CD4-positive, alpha-beta T cell (primary cell): ENCODE results near the gene SLC36A2. TPM values are rescaled to one million over a fixed set of nuclear protein-coding genes. Genes with fewer than 3 reads are reported as not detected.

Experiments
- ATAC-seq: fragments of 200-7000 bp; cut with Tn5 transposase; one replicate; pipeline ENCODE4 v1.10.0; 2022; ENCODE audit warnings: mild to moderate bottlenecking; ENCODE audit not compliant: poor library complexity
- CTCF ChIA-PET: fragments of 350-600 bp; sonication (Branson Sonifier 250); formaldehyde crosslinking; loops from one replicate; lab custom pipeline; 2021; ENCODE audit warnings: antibody characterized with exemption, inconsistent platforms; lab: Charles Lee
- POLR2A ChIA-PET: fragments of 350-600 bp; sonication (Branson Sonifier 250); formaldehyde crosslinking; loops from one replicate; lab custom pipeline; 2021; ENCODE audit warnings: antibody characterized with exemption, inconsistent platforms; lab: Charles Lee
- DNase-seq, 14 experiments: peaks; one replicate each; pipeline ENCODE4 v3.0.0-alpha.2; 2013 to 2020; ENCODE audit warnings: mixed read lengths in 2 of 14
- H3K27ac ChIP-seq, 2 donors: one replicate each; pipeline versions ENCODE4 v1.5.1 to v1.7.0; 2013; ENCODE audit warnings: low read length in 2 of 2, low read depth in 1 of 2, mild to moderate bottlenecking in 1 of 2
- H3K27me3 ChIP-seq, 2 experiments: 1 replicate in 1 of 2; 2 replicates in 1 of 2; pipeline versions ENCODE4 v1.6.1 to v1.7.0; 2013; ENCODE audit warnings: low read length in 2 of 2, control low read depth in 1 of 2, mild to moderate bottlenecking in 1 of 2, moderate library complexity in 1 of 2; ENCODE audit not compliant: insufficient read depth in 2 of 2, control insufficient read depth in 1 of 2
- H3K36me3 ChIP-seq: one replicate; pipeline ENCODE4 v1.6.1; 2013; ENCODE audit warnings: low read length, control low read depth; ENCODE audit not compliant: insufficient read depth
- H3K4me1 ChIP-seq: one replicate; pipeline ENCODE4 v1.6.1; 2013; ENCODE audit warnings: low read length, control low read depth; ENCODE audit not compliant: insufficient read depth
- H3K4me3 ChIP-seq: one replicate; pipeline ENCODE4 v1.5.1; 2013; ENCODE audit warnings: mild to moderate bottlenecking, low read length, moderate library complexity
- H3K9me3 ChIP-seq, 2 experiments: 1 replicate in 1 of 2; 2 replicates in 1 of 2; pipeline versions ENCODE4 v1.6.1 to v1.7.0; 2013; ENCODE audit warnings: low read length in 2 of 2, mild to moderate bottlenecking in 2 of 2, control low read depth in 1 of 2, moderate library complexity in 1 of 2; ENCODE audit not compliant: control insufficient read depth in 1 of 2, insufficient read depth in 1 of 2
- H3K27ac Mint-ChIP-seq: one replicate; pipeline ENCODE4 v1.8.0; 2020; ENCODE audit warnings: mixed read lengths
- H3K27me3 Mint-ChIP-seq: one replicate; pipeline ENCODE4 v1.8.0; 2021; ENCODE audit warnings: mixed read lengths
- H3K36me3 Mint-ChIP-seq: one replicate; pipeline ENCODE4 v1.8.0; 2021; ENCODE audit warnings: low read depth, mixed read lengths
- H3K4me1 Mint-ChIP-seq: one replicate; pipeline ENCODE4 v1.8.0; 2021; ENCODE audit warnings: low read depth, mixed read lengths
- H3K4me3 Mint-ChIP-seq: one replicate; pipeline ENCODE4 v1.8.0; 2020; ENCODE audit warnings: mild to moderate bottlenecking, mixed read lengths
- H3K9me3 Mint-ChIP-seq: one replicate; pipeline ENCODE4 v1.8.0; 2020; ENCODE audit warnings: mixed read lengths
- CTCF ChIP-seq: fragments of 200-600 bp; IDR thresholded peaks from one replicate; pipeline ENCODE4 v1.8.0; 2022; ENCODE audit warnings: antibody characterized with exemption, mild to moderate bottlenecking
- intact Hi-C, 2 experiments: fragments of 100-400 bp; cut with DNase I in 1 of 2; cut with micrococcal nuclease in 1 of 2; formaldehyde crosslinking; loops; one replicate each; pipeline versions ENCODE4 v1.15.1 to v1.9.0; 2023 to 2025; cut with DNase I, micrococcal nuclease
- total RNA-seq, 174 experiments: library from RNA in 2 of 174; stranded (reverse) in 2 of 174; gene quantifications; one replicate each; pipeline ENCODE4 v1.2.3 and lab custom pipeline; 2021 to 2026

SLC36A2 gene
- total RNA-seq, 2 experiments from 2014 or later, result not detected

- Histone ChIP-seq H3K9me3 (no peaks in the 10 kb centered on the region), H3K4me1 (no peaks in the 10 kb centered on the region), H3K4me3 (no peak overlapping the region), H3K27ac (no peak overlapping the region), H3K36me3 (no peaks in the 10 kb centered on the region), H3K27me3 (no peaks in the 10 kb centered on the region)
- no peaks in the 10 kb centered on the region for H3K9me3 Mint-ChIP-seq
- no peak overlapping the region for H3K27ac Mint-ChIP-seq
- ATAC-seq (no peak), DNase-seq (no peak)
- no peaks in the 10 kb centered on the region for H3K36me3 Mint-ChIP-seq
- no peak for TF ChIP-seq CTCF
- H3K4me3 Mint-ChIP-seq, result no peak overlapping the region
- H3K27me3 Mint-ChIP-seq, result peaks cover 15% of the 10 kb centered on the region
- no peaks in the 10 kb centered on the region for H3K4me1 Mint-ChIP-seq
- ChIA-PET POLR2A (no interaction called here), CTCF (no interaction called here)
- intact Hi-C loops, result no loop called here
These were observed 26.9 kb downstream of the SLC36A2 start for GRCh38 chr5:151320481-151320880.

- Mint-ChIP-seq H3K4me1 (no peaks in the 10 kb centered on the region), H3K4me3 (no peak overlapping the region), H3K9me3 (no peaks in the 10 kb centered on the region), H3K27ac (no peak overlapping the region), H3K36me3 (no peaks in the 10 kb centered on the region), H3K27me3 (peaks cover 20% of the 10 kb centered on the region)
- no peak for TF ChIP-seq CTCF
- CTCF ChIA-PET, result no interaction called here
- H3K4me3 ChIP-seq, result no peak overlapping the region
- DNase-seq (no peak), ATAC-seq (no peak)
- intact Hi-C loops, result loop anchor here in 1 of 2 experiments (5.0 kb wide), 1 partner anchor 333 kb away; no protein-coding TSS in a partner anchor
- POLR2A ChIA-PET, result no interaction called here
- H3K36me3 ChIP-seq, result no peaks in the 10 kb centered on the region
- no peaks in the 10 kb centered on the region for H3K4me1 ChIP-seq
- no peaks in the 10 kb centered on the region for H3K27me3 ChIP-seq
- no peak overlapping the region for H3K27ac ChIP-seq
- H3K9me3 ChIP-seq, result no peaks in the 10 kb centered on the region
These were observed 28.3 kb downstream of the SLC36A2 start for GRCh38 chr5:151318850-151319732.

GRCh38 chr5:151317871-151318270 lies 29.5 kb downstream of the SLC36A2 start:
- Mint-ChIP-seq H3K27me3 (peaks cover 13% of the 10 kb centered on the region), H3K27ac (no peak overlapping the region), H3K9me3 (no peaks in the 10 kb centered on the region), H3K4me3 (no peak overlapping the region), H3K4me1 (no peaks in the 10 kb centered on the region), H3K36me3 (no peaks in the 10 kb centered on the region)
- no peak for TF ChIP-seq CTCF
- DNase-seq (no peak), ATAC-seq (no peak)
- Histone ChIP-seq H3K4me3 (no peak overlapping the region), H3K9me3 (no peaks in the 10 kb centered on the region), H3K36me3 (no peaks in the 10 kb centered on the region), H3K4me1 (no peaks in the 10 kb centered on the region), H3K27ac (no peak overlapping the region), H3K27me3 (no peaks in the 10 kb centered on the region)
- intact Hi-C loops, result loop anchor here in 1 of 2 experiments (5.0 kb wide), 1 partner anchor 334 kb away; no protein-coding TSS in a partner anchor
- CTCF ChIA-PET, result no interaction called here
- POLR2A ChIA-PET, result no interaction called here
